Fibroblast of lung (primary cell): ENCODE data around the gene PPP4R1. TPM values are rescaled to one million over a fixed set of nuclear protein-coding genes. Genes with fewer than 3 reads are reported as not detected.

Experiments used
- DNase-seq, 2 donors: peaks; one replicate each; pipeline versions ENCODE4 v3.0.0 to v3.0.0-alpha.2; 2010; ENCODE audit warnings: low read depth in 2 of 2
- H2AFZ ChIP-seq: 2 replicates; pipeline ENCODE4 v1.5.1; 2012; ENCODE audit warnings: low read length, control low read depth, inconsistent platforms
- H3K27ac ChIP-seq: 2 replicates; pipeline ENCODE4 v1.5.1; 2011; ENCODE audit warnings: low read length, control low read depth; ENCODE audit not compliant: insufficient read depth
- H3K27me3 ChIP-seq: 2 replicates; pipeline ENCODE4 v1.5.1; 2011; ENCODE audit warnings: mild to moderate bottlenecking, low read length; ENCODE audit not compliant: control insufficient read depth, insufficient read depth
- H3K36me3 ChIP-seq: 2 replicates; pipeline ENCODE4 v1.5.1; 2011; ENCODE audit warnings: low read length; ENCODE audit not compliant: control insufficient read depth, insufficient read depth
- H3K4me1 ChIP-seq: 2 replicates; pipeline ENCODE4 v1.5.1; 2011; ENCODE audit warnings: low read length; ENCODE audit not compliant: control insufficient read depth, insufficient read depth; ENCODE audit errors: extremely low read depth
- H3K4me2 ChIP-seq: 2 replicates; pipeline ENCODE4 v1.5.1; 2011; ENCODE audit warnings: low read length, control low read depth; ENCODE audit not compliant: insufficient read depth; ENCODE audit errors: extremely low read depth
- H3K4me3 ChIP-seq, 4 experiments: fragments of 200-600 bp in 1 of 4; sonication (generic) in 1 of 4; replicated peaks in 1 of 4; 2 replicates each; pipeline ENCODE4 v1.5.1; 2011 to 2016; ENCODE audit warnings: low read length in 4 of 4, low read depth in 3 of 4, mild to moderate bottlenecking in 3 of 4, control low read depth in 2 of 4, inconsistent platforms in 1 of 4, mixed read lengths in 1 of 4; ENCODE audit not compliant: insufficient read depth in 1 of 4; ENCODE audit errors: control extremely low read depth in 1 of 4
- H3K79me2 ChIP-seq: 2 replicates; pipeline ENCODE4 v1.5.1; 2012; ENCODE audit warnings: mild to moderate bottlenecking, low read length, inconsistent platforms; ENCODE audit not compliant: control insufficient read depth, insufficient read depth
- H3K9ac ChIP-seq: 2 replicates; pipeline ENCODE4 v1.5.1; 2011; ENCODE audit warnings: mild to moderate bottlenecking, low read length, control low read depth; ENCODE audit not compliant: insufficient read depth
- H3K9me3 ChIP-seq: 2 replicates; pipeline ENCODE4 v1.5.1; 2012; ENCODE audit warnings: low read depth, low read length; ENCODE audit not compliant: control insufficient read depth, insufficient read depth
- H4K20me1 ChIP-seq: 2 replicates; pipeline ENCODE4 v1.5.1; 2011; ENCODE audit warnings: low read length; ENCODE audit not compliant: control insufficient read depth, insufficient read depth; ENCODE audit errors: extremely low read depth
- EZH2 ChIP-seq: IDR thresholded peaks from 2 replicates; pipeline ENCODE4 v1.5.1; 2012; ENCODE audit warnings: low read length, control low read depth, mild to moderate bottlenecking; ENCODE audit errors: missing control alignments
- polyA plus RNA-seq, 2 donors: library from polyadenylated mRNA; depleted of rRNA in 1 of 2; stranded (reverse) in 1 of 2; unstranded in 1 of 2; fragments of >200 nt; gene quantifications; 2 replicates each; pipeline ENCODE4 v1.2.1, GENCODE V29; 2011 to 2012; ENCODE audit warnings: missing spikeins in 1 of 2
- total RNA-seq: library from RNA; depleted of rRNA; stranded (reverse); fragments of >200 nt; gene quantifications from 2 replicates; pipeline ENCODE4 v1.2.1, GENCODE V29; 2014
- TF ChIP-seq, protein P1 (sequence below), 2 donors: IDR thresholded peaks in 1 of 2; conservative IDR thresholded peaks in 1 of 2; 1 replicate in 1 of 2; 2 replicates in 1 of 2; pipeline ENCODE4 v1.5.1; 2011 to 2012; ENCODE audit warnings: low read length in 2 of 2, control low read depth in 1 of 2, inconsistent platforms in 1 of 2, low read depth in 1 of 2, mild to moderate bottlenecking in 1 of 2

Gene PPP4R1
- total and polyA plus RNA-seq, 2 donors (not counting 1 experiment from before 2014, with no cell fraction given), result 83.5 to 108 TPM

DNA sequence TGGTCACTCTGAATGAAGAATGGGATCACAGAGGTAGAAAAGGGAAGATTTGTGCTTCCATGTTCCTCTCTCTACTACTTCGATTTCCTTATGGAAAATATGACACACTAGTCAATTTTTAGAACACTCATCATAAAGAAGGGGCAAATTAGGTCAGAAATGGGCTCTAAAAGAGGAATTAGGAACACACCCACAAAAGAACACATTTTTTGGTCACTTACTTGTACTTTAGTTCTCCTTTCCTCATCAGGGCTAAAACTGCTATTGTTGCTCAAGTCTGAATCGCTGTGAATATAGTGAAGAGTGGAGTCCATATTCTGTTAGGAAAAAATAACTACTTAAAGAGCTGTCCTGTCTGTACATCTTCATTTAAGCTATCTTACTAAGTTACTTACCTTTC is 52.6 kb downstream of the PPP4R1 start:
- H3K9ac ChIP-seq, result no peak overlapping the region
- H3K36me3 ChIP-seq, result peaks cover 7% of the 10 kb centered on the region
- TF ChIP-seq EZH2, result no peak
- TF ChIP-seq, protein P1, sequence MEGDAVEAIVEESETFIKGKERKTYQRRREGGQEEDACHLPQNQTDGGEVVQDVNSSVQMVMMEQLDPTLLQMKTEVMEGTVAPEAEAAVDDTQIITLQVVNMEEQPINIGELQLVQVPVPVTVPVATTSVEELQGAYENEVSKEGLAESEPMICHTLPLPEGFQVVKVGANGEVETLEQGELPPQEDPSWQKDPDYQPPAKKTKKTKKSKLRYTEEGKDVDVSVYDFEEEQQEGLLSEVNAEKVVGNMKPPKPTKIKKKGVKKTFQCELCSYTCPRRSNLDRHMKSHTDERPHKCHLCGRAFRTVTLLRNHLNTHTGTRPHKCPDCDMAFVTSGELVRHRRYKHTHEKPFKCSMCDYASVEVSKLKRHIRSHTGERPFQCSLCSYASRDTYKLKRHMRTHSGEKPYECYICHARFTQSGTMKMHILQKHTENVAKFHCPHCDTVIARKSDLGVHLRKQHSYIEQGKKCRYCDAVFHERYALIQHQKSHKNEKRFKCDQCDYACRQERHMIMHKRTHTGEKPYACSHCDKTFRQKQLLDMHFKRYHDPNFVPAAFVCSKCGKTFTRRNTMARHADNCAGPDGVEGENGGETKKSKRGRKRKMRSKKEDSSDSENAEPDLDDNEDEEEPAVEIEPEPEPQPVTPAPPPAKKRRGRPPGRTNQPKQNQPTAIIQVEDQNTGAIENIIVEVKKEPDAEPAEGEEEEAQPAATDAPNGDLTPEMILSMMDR (conservative IDR thresholded peaks at IDR 0.05 in 1 of 2, IDR thresholded peaks at IDR 0.05 in 1 of 2; ENCODE audit: low read depth in 1 of 2, low read length in 2 of 2), result no peak
- H3K4me2 ChIP-seq, result no peak overlapping the region
- H4K20me1 ChIP-seq, result no peaks in the 10 kb centered on the region
- H3K79me2 ChIP-seq, result no peaks in the 10 kb centered on the region
- H3K27ac ChIP-seq, result no peak overlapping the region
- peaks cover 4% of the 10 kb centered on the region for H3K4me1 ChIP-seq
- H2AFZ ChIP-seq, result no peak overlapping the region
- DNase-seq, result no peak
- no peaks in the 10 kb centered on the region for H3K9me3 ChIP-seq
- H3K4me3 ChIP-seq, result no peak overlapping the region
- H3K27me3 ChIP-seq, result no peaks in the 10 kb centered on the region

DNA sequence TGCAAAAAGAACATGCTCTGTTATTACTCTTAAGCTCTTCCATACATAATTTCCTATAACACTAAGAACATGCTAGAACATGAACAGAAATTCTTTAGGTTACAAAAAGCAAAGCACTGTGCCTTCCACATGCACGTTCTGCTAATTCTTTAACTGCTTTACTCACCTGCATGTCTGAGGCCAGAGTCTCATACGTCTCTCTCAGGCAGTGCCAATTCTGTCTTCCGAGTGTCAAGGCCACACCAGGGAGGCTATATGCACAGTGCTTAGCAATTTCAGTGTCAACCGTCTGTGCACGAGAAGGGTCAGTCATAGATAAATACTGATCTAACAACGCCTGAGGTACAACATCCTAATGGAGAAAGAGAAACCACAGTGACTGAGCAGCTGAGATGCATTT is 55.1 kb downstream of the PPP4R1 start:
- no peak overlapping the region for H3K4me2 ChIP-seq
- H3K36me3 ChIP-seq, result peaks cover 10% of the 10 kb centered on the region
- no peak overlapping the region for H3K4me3 ChIP-seq
- no peak overlapping the region for H3K9ac ChIP-seq
- no peak for TF ChIP-seq EZH2
- TF ChIP-seq, protein P1 (conservative IDR thresholded peaks at IDR 0.05 in 1 of 2, IDR thresholded peaks at IDR 0.05 in 1 of 2; ENCODE audit: low read depth in 1 of 2, low read length in 2 of 2), result no peak
- DNase-seq, result no peak
- H3K27ac ChIP-seq, result no peak overlapping the region
- no peaks in the 10 kb centered on the region for H3K9me3 ChIP-seq
- no peaks in the 10 kb centered on the region for H3K27me3 ChIP-seq
- H3K79me2 ChIP-seq, result no peaks in the 10 kb centered on the region
- H2AFZ ChIP-seq, result no peak overlapping the region
- no peaks in the 10 kb centered on the region for H4K20me1 ChIP-seq
- H3K4me1 ChIP-seq, result peaks cover 4% of the 10 kb centered on the region

DNA sequence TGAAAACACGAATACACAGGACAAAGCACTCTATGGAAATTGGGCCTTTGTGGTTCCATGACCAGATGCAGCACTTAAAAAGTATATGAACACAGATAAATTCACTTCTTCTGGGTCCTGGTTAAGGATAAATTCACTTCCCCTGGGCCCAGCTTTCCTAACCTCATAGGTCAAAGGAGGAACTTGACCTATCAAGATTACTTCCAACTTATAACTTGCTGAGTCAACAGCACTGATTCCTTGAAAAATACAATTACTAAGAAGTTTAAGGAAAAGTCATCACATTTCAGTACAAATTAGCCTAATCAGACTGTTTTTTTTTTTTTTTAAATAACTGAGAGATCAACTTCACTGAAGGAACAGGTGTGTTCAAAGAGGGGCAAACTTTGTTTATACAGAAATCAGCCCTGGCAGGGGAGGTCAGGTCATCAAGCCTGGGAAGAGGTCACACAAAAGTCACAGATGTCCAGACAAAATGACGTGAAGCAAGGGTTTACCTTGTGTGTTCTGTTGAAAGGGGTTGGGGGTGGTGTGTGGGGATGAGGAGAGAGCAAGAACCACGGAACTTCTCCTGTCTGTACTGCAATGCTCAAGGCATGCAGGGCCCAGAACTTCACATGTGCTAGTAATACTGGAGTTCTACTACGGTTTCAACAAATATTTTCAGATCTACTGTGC is 55.8 kb downstream of the PPP4R1 start:
- Histone ChIP-seq H3K4me1 (peaks cover 4% of the 10 kb centered on the region), H2AFZ (no peak overlapping the region), H3K4me3 (no peak overlapping the region), H3K9me3 (no peaks in the 10 kb centered on the region), H3K4me2 (no peak overlapping the region), H3K36me3 (peaks cover 12% of the 10 kb centered on the region), H3K27ac (no peak overlapping the region), H3K27me3 (no peaks in the 10 kb centered on the region), H3K79me2 (no peaks in the 10 kb centered on the region), H3K9ac (no peak overlapping the region), H4K20me1 (no peaks in the 10 kb centered on the region)
- DNase-seq, result no peak
- no peak for TF ChIP-seq EZH2
- TF ChIP-seq, protein P1 (conservative IDR thresholded peaks at IDR 0.05 in 1 of 2, IDR thresholded peaks at IDR 0.05 in 1 of 2; ENCODE audit: low read depth in 1 of 2, low read length in 2 of 2), result no peak
